ENCODE measurements around the gene NSF. TPM values are rescaled to one million over a fixed set of nuclear protein-coding genes. Genes with fewer than 3 reads are reported as not detected.
"Not testable (repeated sequence)": the region's sequence is repeated elsewhere in the genome, so short reads cannot be mapped to it uniquely, and the experiment has no call there.

Gene NSF
- total RNA-seq, 2 experiments from 2014 or later: 44.2 to 50.0 TPM

DNA sequence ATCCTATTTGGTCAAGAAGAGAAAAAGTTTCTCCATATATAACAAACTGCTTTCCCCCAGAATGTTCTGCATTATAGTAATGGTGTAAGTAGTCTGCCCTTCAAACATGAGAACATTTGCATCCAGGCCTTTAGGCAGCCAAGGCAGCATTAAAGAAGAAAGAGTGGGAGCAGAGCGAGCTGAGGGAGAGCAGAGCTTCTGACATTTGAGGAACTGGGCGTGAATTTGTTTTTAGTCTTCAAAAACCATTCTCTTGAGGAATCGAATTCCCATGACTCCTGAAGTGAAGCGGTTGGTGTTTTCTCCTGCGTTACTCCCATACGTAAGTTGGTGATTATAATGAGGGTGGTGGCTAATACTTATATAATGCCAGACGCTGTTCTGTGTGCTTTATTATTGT, 58.8 kb downstream of the NSF start:
- DNase-seq; CTCF ChIA-PET; ATAC-seq; H3K4me3 Mint-ChIP-seq; H3K36me3 Mint-ChIP-seq; H3K27ac Mint-ChIP-seq; H3K9me3 Mint-ChIP-seq (ENCODE audit: low read depth); H3K4me1 Mint-ChIP-seq; H3K27me3 Mint-ChIP-seq: not testable (repeated sequence)

DNA sequence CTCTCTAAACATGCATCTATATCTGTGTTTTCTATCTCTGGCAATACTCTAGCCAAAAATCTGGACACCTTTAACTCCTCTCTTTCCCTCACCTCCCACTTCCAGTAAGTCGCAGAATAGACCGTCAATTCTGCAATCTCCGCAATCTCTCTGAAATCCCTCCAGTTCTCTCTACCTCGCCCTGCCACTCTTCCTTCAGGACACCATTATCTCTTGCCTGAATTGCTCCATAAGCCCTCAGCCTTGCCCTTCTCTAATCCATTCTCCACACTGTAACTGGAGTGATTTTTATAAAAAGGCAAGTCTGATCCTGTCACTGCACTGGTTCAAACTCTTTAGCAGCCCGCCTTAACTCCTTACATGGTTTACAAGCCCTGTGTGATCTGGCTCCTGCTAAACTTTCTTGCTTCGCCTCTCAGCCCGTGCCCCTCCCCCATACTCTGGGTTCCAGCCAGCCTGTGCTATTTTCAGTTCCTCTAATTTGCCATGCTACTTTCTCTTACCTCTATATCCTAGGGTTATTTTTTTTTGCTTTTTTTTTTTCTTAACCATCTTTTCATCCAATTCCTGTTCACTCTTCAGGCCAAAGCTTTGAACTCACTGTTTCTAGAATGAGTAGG, 61.7 kb downstream of the NSF start:
- H3K4me1 Mint-ChIP-seq, H3K27me3 Mint-ChIP-seq, CTCF ChIA-PET: not testable (repeated sequence)

DNA sequence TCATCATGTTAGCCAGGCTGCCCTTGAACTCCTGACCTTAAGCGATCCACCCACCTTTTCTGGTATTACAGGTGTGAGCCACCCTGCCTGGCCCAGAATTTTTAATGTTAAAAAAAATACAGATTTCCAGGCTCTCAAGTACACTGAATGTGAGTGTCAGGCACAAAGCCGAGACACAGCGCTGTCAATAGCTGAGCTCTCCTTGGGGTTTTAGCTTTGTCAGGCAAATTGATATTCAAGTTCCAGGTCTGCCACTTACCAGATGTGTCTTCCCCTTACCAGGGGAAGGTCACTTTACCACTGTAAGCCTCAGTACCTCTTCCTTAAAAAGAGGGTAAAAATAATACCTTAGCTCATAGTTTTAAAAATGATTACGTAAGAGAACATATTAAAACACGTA, 67.8 kb downstream of the NSF start:
- H3K36me3 Mint-ChIP-seq; H3K27ac Mint-ChIP-seq; CTCF ChIA-PET; ATAC-seq; DNase-seq; H3K4me1 Mint-ChIP-seq; H3K27me3 Mint-ChIP-seq; H3K9me3 Mint-ChIP-seq (ENCODE audit: low read depth); H3K4me3 Mint-ChIP-seq: not testable (repeated sequence)

More for the DNA sequence above, 61.7 kb downstream of the NSF start:
- ATAC-seq; DNase-seq; H3K4me3 Mint-ChIP-seq; H3K36me3 Mint-ChIP-seq; H3K9me3 Mint-ChIP-seq (ENCODE audit: low read depth); H3K27ac Mint-ChIP-seq: not testable (repeated sequence)

- H3K4me3 Mint-ChIP-seq; H3K9me3 Mint-ChIP-seq (ENCODE audit: low read depth); CTCF ChIA-PET; ATAC-seq; H3K27me3 Mint-ChIP-seq; H3K27ac Mint-ChIP-seq; H3K4me1 Mint-ChIP-seq; DNase-seq; H3K36me3 Mint-ChIP-seq: not testable (repeated sequence)
Observed at GRCh38 chr17:46659702-46660101, 69.2 kb downstream of the NSF start.

- H3K9me3 Mint-ChIP-seq (ENCODE audit: low read depth); H3K36me3 Mint-ChIP-seq; DNase-seq; H3K4me3 Mint-ChIP-seq; CTCF ChIA-PET; H3K27ac Mint-ChIP-seq; H3K27me3 Mint-ChIP-seq; H3K4me1 Mint-ChIP-seq; ATAC-seq: not testable (repeated sequence)
Observed at GRCh38 chr17:46663123-46663522, 72.7 kb downstream of the NSF start.

GRCh38 chr17:46663552-46663951, 73.1 kb downstream of the NSF start:
- DNase-seq; H3K4me1 Mint-ChIP-seq; H3K36me3 Mint-ChIP-seq; CTCF ChIA-PET; ATAC-seq; H3K9me3 Mint-ChIP-seq (ENCODE audit: low read depth); H3K4me3 Mint-ChIP-seq; H3K27ac Mint-ChIP-seq; H3K27me3 Mint-ChIP-seq: not testable (repeated sequence)

- CTCF ChIA-PET; DNase-seq; H3K9me3 Mint-ChIP-seq (ENCODE audit: low read depth); H3K4me3 Mint-ChIP-seq; H3K27me3 Mint-ChIP-seq; H3K4me1 Mint-ChIP-seq; H3K36me3 Mint-ChIP-seq; H3K27ac Mint-ChIP-seq; ATAC-seq: not testable (repeated sequence)
Observed at GRCh38 chr17:46665969-46666368, 75.5 kb downstream of the NSF start.

DNA sequence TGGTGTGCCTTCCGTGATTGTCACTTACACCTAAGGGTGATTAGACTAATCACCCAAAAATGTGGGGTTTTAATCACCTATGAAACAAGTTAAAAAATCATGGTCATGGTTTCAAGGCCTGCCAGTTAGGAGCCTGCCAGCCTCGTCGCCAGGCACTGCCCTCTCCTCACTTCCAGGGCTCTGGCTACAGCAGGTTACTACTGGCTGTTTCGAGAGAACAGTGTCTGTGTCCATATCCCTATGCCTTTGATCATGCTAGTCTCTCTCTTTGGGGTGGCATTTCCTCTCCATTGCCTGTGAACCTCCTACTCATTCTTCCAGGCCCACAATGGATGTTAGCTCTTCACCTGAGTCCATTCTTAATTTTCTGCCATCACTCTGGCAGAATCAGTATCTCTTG, 80.3 kb downstream of the NSF start:
- CTCF ChIA-PET; H3K4me1 Mint-ChIP-seq; H3K4me3 Mint-ChIP-seq; H3K36me3 Mint-ChIP-seq; ATAC-seq; H3K27me3 Mint-ChIP-seq; H3K27ac Mint-ChIP-seq; H3K9me3 Mint-ChIP-seq (ENCODE audit: low read depth); DNase-seq: not testable (repeated sequence)

DNA sequence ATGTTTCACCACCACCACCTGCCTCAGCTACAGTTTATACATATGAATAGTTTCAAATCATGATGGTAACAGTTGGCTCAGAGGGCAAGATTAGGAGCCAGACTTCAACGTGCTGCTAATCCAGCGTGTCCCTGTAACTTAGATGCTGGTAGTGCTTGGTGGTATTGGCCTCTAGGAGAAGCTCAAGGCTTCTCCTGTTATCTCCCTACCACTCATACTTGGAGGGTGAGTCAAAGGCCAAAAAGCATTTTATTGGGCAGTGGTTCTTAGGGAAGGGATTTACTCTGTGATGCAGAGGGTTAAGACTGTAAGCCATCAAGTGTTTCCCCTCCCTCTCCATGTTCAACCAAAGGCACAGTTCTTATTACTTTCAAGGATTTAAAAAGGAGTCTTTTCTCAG, 82.3 kb downstream of the NSF start:
- ATAC-seq; H3K4me3 Mint-ChIP-seq; H3K27ac Mint-ChIP-seq; H3K27me3 Mint-ChIP-seq; CTCF ChIA-PET; H3K36me3 Mint-ChIP-seq; DNase-seq; H3K4me1 Mint-ChIP-seq; H3K9me3 Mint-ChIP-seq (ENCODE audit: low read depth): not testable (repeated sequence)

DNA sequence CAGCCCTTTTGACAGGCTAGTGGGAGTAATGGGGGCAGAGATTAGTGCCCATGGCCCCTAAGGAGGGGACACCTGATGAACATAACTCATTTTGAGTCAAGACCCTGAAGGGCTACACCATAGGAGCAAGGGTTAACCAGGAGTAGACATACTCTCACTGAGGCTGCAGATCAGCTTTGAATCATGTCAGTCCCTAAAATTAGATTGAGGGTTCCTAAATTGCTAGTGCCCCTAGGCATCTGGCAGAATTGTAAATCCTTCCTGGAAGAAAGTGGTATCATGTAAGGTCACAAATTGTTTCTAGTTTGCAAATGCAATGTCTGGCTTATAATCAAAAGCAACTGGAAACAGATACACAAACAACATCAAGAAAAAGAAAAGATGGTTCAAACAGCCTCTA, 87.3 kb downstream of the NSF start:
- H3K36me3 Mint-ChIP-seq; H3K4me3 Mint-ChIP-seq; H3K4me1 Mint-ChIP-seq; H3K27me3 Mint-ChIP-seq; H3K27ac Mint-ChIP-seq; DNase-seq; H3K9me3 Mint-ChIP-seq (ENCODE audit: low read depth); ATAC-seq; CTCF ChIA-PET: not testable (repeated sequence)

GRCh38 chr17:46683653-46684052, 93.2 kb downstream of the NSF start:
- H3K27ac Mint-ChIP-seq; CTCF ChIA-PET; H3K4me1 Mint-ChIP-seq; H3K27me3 Mint-ChIP-seq; H3K9me3 Mint-ChIP-seq (ENCODE audit: low read depth); DNase-seq; ATAC-seq; H3K36me3 Mint-ChIP-seq; H3K4me3 Mint-ChIP-seq: not testable (repeated sequence)

DNA sequence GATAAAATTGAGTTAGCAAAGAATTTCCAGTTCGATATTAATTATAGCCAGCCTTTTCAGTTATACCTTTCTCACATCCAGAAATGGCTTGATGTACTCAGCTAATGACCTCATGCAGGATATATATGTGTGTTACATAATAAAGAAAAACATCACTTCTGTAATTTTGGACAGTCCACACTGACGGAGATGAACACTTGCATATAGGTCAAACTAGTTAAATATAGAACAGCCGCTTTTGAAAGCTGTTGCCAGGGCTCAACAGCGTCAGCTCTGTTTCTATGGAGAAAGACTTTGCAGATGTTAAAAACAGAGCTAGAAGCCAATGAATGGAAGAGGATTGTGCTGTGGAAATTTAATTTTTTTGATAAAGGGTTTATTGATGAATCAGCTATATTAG, 94.8 kb downstream of the NSF start:
- H3K27me3 Mint-ChIP-seq; ATAC-seq; H3K4me1 Mint-ChIP-seq; CTCF ChIA-PET; DNase-seq; H3K9me3 Mint-ChIP-seq (ENCODE audit: low read depth); H3K27ac Mint-ChIP-seq; H3K4me3 Mint-ChIP-seq; H3K36me3 Mint-ChIP-seq: not testable (repeated sequence)

GRCh38 chr17:46692196-46692595, 101.7 kb downstream of the NSF start:
- H3K27ac Mint-ChIP-seq; ATAC-seq; DNase-seq; H3K36me3 Mint-ChIP-seq; CTCF ChIA-PET; H3K4me3 Mint-ChIP-seq; H3K4me1 Mint-ChIP-seq; H3K9me3 Mint-ChIP-seq (ENCODE audit: low read depth); H3K27me3 Mint-ChIP-seq: not testable (repeated sequence)

DNA sequence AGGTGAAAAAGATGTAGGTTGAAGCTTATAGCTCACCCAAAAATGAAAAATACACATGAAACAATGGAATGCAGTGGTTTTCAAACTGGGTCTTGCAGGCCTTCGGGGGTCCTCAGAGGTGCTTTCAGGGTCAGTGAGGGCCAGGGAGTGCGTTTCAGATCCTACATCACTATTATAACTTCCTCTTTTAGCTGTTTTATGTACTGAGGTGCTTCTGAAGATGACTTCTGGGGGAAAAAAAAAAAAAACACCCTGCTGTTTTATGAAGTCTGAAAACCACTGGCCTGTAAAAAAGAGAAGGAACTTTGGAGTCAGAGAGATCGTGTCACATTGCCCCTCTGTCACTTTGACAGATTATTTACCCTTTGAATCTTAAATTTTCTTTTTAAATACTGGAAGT, 102.8 kb downstream of the NSF start:
- ATAC-seq; H3K4me1 Mint-ChIP-seq; CTCF ChIA-PET; H3K9me3 Mint-ChIP-seq (ENCODE audit: low read depth); H3K36me3 Mint-ChIP-seq; H3K27ac Mint-ChIP-seq; H3K27me3 Mint-ChIP-seq; DNase-seq; H3K4me3 Mint-ChIP-seq: not testable (repeated sequence)

DNA sequence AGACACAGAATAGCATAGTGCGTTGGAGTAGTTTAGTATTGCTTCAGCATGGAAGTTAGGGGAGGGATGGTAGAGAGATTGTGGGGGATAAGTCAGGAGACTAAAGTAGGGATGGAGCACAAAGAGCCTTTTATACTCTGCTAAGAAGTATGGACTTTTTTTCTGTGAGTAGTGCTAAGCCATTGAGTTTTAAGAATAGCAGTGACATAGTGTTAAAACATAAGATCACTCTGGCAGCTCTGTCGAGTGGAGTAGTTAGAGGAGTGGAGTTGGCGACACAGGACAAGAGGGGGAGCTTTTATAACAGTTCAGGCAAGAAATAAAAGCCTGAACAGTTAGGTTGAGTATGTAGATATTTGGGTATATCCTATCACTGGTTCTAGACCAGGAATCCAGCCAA, 106.1 kb downstream of the NSF start:
- H3K27ac Mint-ChIP-seq; DNase-seq; ATAC-seq; CTCF ChIA-PET; H3K4me3 Mint-ChIP-seq; H3K4me1 Mint-ChIP-seq; H3K27me3 Mint-ChIP-seq; H3K36me3 Mint-ChIP-seq; H3K9me3 Mint-ChIP-seq (ENCODE audit: low read depth): not testable (repeated sequence)
